Subcutaneous adipose tissue (tissue), 4 donors: ENCODE results near the gene PLA2G2A. TPM values are rescaled to one million over a fixed set of nuclear protein-coding genes. Genes with fewer than 3 reads are reported as not detected.

ENCODE experiments used
- CTCF ChIP-seq: fragments of 450-650 bp; IDR thresholded peaks from one replicate; pipeline ENCODE4 v1.5.1; 2016; ENCODE audit warnings: low read depth, mild to moderate bottlenecking, control low read depth, antibody characterized with exemption, moderate library complexity
- total RNA-seq, 4 donors: library from RNA; depleted of rRNA; stranded (reverse); fragments of >200 nt; gene quantifications; one replicate each; pipeline ENCODE4 v1.1.0, GENCODE V29; 2016

The PLA2G2A gene
- total RNA-seq, 4 donors from 2014 or later = 214 to 1,021 (median 701) TPM

- TF ChIP-seq CTCF = no peak
These were observed 38.8 kb downstream of the PLA2G2A start for GRCh38 chr1:19940486-19941205.

- no peak for TF ChIP-seq CTCF
These were observed 40.9 kb downstream of the PLA2G2A start for GRCh38 chr1:19938472-19938871.

GRCh38 chr1:19936061-19936750 is 43.2 kb downstream of the PLA2G2A start:
- no peak for TF ChIP-seq CTCF

GRCh38 chr1:19934336-19934735 is 45.1 kb downstream of the PLA2G2A start:
- no peak for TF ChIP-seq CTCF

GRCh38 chr1:19932866-19933265 is 46.6 kb downstream of the PLA2G2A start:
- TF ChIP-seq CTCF = no peak

GRCh38 chr1:19926296-19927129 is 52.9 kb downstream of the PLA2G2A start:
- no peak for TF ChIP-seq CTCF

Other genes with a start within 250 kb of the PLA2G2A start
- 10 to 100 TPM; 22.5 to 26.2 (median 23.8) TPM for gene TMCO4, start 179.7 kb downstream of the PLA2G2A start, total RNA-seq
- gene RNF186, start 164.3 kb downstream of the PLA2G2A start, total RNA-seq = not detected
- gene OTUD3, start 97.2 kb downstream of the PLA2G2A start, total RNA-seq = 1 to 10 TPM; 3.9 to 7.3 (median 5.9) TPM
- gene PLA2G2E, start 56.0 kb downstream of the PLA2G2A start, total RNA-seq = not detected
- gene PLA2G5, start 90.6 kb upstream of the PLA2G2A start, total RNA-seq = 1 to 10 TPM; 2.9 to 5.5 (median 4.0) TPM
- under 1 TPM in 1 of 4 donors, not detected in 3; 0.17 TPM for gene PLA2G2D, start 139.9 kb upstream of the PLA2G2A start, total RNA-seq
- not detected for gene PLA2G2F, start 159.7 kb upstream of the PLA2G2A start, total RNA-seq
- under 1 TPM; 0.16 to 0.68 (median 0.52) TPM for gene UBXN10, start 206.5 kb upstream of the PLA2G2A start, total RNA-seq
- not detected for gene PLA2G2C, start 206.9 kb upstream of the PLA2G2A start, total RNA-seq